K562 (cell line): ENCODE measurements around the gene PPP1R10. TPM values are rescaled to one million over a fixed set of nuclear protein-coding genes. Genes with fewer than 3 reads are reported as not detected.

Source experiments
- ELK1 ChIP-seq: sonication (generic); formaldehyde crosslinking; IDR thresholded peaks from 2 replicates; pipeline ENCODE4 v1.8.1; 2022; ENCODE audit warnings: missing genetic modification reagents
- ESRRB ChIP-seq: fragments of 250-450 bp; sonication (Bioruptor Pico); IDR thresholded peaks from 2 replicates; pipeline ENCODE4 v1.5.0; 2020; ENCODE audit warnings: mild to moderate bottlenecking, moderate library complexity, borderline replicate concordance
- ETV5 ChIP-seq: sonication (generic); formaldehyde crosslinking; IDR thresholded peaks from 2 replicates; pipeline ENCODE4 v1.4.0; 2020; ENCODE audit warnings: low read depth, mild to moderate bottlenecking, missing genetic modification reagents
- HLTF ChIP-seq: fragments of 450-650 bp; IDR thresholded peaks from 2 replicates; pipeline ENCODE4 v1.6.1; 2016
- JUN ChIP-seq, 2 experiments: sonication (generic) in 1 of 2; formaldehyde crosslinking in 1 of 2; IDR thresholded peaks; 2 replicates each; pipeline versions ENCODE4 v1.6.1 to v1.8.0; 2012 to 2022; ENCODE audit warnings: borderline replicate concordance in 2 of 2, mild to moderate bottlenecking in 2 of 2, improper control_type of control experiment in 1 of 2, low read depth in 1 of 2, low read length in 1 of 2, missing genetic modification reagents in 1 of 2
- KDM1A ChIP-seq, 2 experiments: fragments of 450-650 bp; IDR thresholded peaks; 2 replicates each; pipeline ENCODE4 v1.6.1; 2016; ENCODE audit warnings: mild to moderate bottlenecking in 2 of 2
- MXI1 ChIP-seq: IDR thresholded peaks from 2 replicates; pipeline ENCODE4 v1.6.1; 2011; ENCODE audit warnings: low read depth, mild to moderate bottlenecking, improper control_type of control experiment, low read length
- NCOA2 ChIP-seq, 2 experiments: fragments of 450-650 bp; IDR thresholded peaks; 2 replicates each; pipeline ENCODE4 v1.6.1; 2018; ENCODE audit warnings: mild to moderate bottlenecking in 2 of 2, moderate library complexity in 1 of 2; ENCODE audit not compliant: partially characterized antibody in 2 of 2
- NR3C1 ChIP-seq: sonication (generic); formaldehyde crosslinking; IDR thresholded peaks from 2 replicates; pipeline ENCODE4 v1.8.1; 2022; ENCODE audit warnings: missing genetic modification reagents
- SAP30 ChIP-seq: fragments of 200-600 bp; sonication (generic); IDR thresholded peaks from 2 replicates; pipeline ENCODE4 v1.6.1; 2012; ENCODE audit warnings: borderline replicate concordance, low read depth, mild to moderate bottlenecking, moderate library complexity, low read length, control low read depth, inconsistent platforms; ENCODE audit not compliant: insufficient read depth, poor library complexity, severe bottlenecking
- SFPQ ChIP-seq: fragments of 200-400 bp; formaldehyde crosslinking; IDR thresholded peaks from 2 replicates; pipeline ENCODE4 v1.6.1; 2017; ENCODE audit warnings: mild to moderate bottlenecking, low read depth, low read length, moderate library complexity
- SMC3 ChIP-seq: conservative IDR thresholded peaks from 2 replicates; pipeline ENCODE4 v1.6.1; 2011; ENCODE audit warnings: low read depth, low read length, improper control_type of control experiment; ENCODE audit not compliant: insufficient read depth
- TEAD4 ChIP-seq, 2 experiments: sonication (generic) in 1 of 2; formaldehyde crosslinking in 1 of 2; IDR thresholded peaks; 2 replicates each; pipeline versions ENCODE4 v1.6.1 to v1.8.0; 2012 to 2022; ENCODE audit warnings: borderline replicate concordance in 1 of 2, inconsistent platforms in 1 of 2, low read length in 1 of 2, mild to moderate bottlenecking in 1 of 2, missing genetic modification reagents in 1 of 2
- ZNF217 ChIP-seq: sonication (generic); formaldehyde crosslinking; IDR thresholded peaks from 2 replicates; pipeline ENCODE4 v1.8.0; 2022; ENCODE audit warnings: mild to moderate bottlenecking, missing genetic modification reagents
- ZNF282 ChIP-seq: sonication (generic); formaldehyde crosslinking; IDR thresholded peaks from 2 replicates; pipeline ENCODE4 v1.8.1; 2023; ENCODE audit warnings: missing genetic modification reagents
- ZNF583 ChIP-seq: fragments of 250-450 bp; sonication (Bioruptor Pico); IDR thresholded peaks from 2 replicates; pipeline ENCODE4 v1.4.0; 2020
- polyA plus RNA-seq, 8 experiments: library from polyadenylated mRNA; depleted of rRNA in 4 of 8; stranded (reverse) in 5 of 8; unstranded in 3 of 8; fragments of >200 nt; fragmentation: Nextera tagmentation in 2 of 8; fragmentation: Illumina TruSeq in 1 of 8; extraction: Ambion mirVana in 2 of 8; extraction: Trizol in 1 of 8; gene quantifications; 2 replicates each; pipeline versions ENCODE4 v1.2.1 to v1.2.3, GENCODE V29; 2011 to 2014; ENCODE audit warnings: inconsistent platforms in 1 of 8, missing spikeins in 1 of 8
- total RNA-seq, 7 experiments: library from RNA; depleted of rRNA in 6 of 7; stranded (reverse); fragments of >200 nt in 6 of 7; fragmentation: Illumina TruSeq in 2 of 7; extraction: Trizol in 2 of 7; gene quantifications; 2 replicates each; pipeline versions ENCODE4 v1.2.1 to v1.2.3, GENCODE V29; 2011 to 2021; ENCODE audit warnings: low replicate concordance in 1 of 7
- TF ChIP-seq, protein P1 (sequence below): sonication (generic); formaldehyde crosslinking; IDR thresholded peaks from 2 replicates; pipeline ENCODE4 v1.8.0; 2023; ENCODE audit warnings: missing genetic modification reagents, mild to moderate bottlenecking, borderline replicate concordance

Gene PPP1R10
- total and polyA plus RNA-seq, 9 of the 15 experiments (the other 6 are each of a cell fraction or from before 2014, with no cell fraction given): 14.1 to 65.5 (median 32.6) TPM

DNA sequence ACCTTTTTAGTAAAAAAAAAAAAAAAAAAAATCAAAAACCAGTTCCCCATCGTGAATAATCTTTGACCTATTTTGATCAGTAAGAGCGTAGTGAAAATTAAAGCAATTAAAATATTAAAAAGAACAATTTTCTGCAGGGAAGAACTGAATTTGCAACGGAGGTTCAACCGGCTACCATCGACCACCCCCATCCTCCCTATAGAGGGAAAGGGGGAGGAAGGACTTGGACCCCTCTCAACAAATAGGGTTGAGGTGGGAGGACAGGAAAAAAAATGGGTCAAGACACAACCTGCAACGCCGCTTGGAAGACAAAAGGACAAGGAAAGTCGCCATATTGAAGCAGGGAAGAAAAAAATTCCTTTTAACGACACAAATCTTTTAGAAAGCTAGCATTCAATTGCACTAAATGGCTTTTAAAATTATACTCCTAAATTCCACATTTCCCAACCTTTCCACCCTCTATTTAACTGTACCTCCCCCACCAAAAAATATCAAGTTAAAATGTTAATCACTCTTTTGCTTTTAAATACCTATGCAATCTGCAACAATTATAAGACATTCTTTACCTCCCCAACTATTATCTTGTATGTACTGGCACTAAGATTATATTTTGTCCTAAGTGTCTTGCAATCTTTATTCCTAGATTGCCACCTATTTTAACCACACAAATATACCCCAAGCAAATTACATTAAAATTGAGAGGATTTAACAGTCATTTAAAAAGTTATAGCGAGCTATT, 1.7 kb downstream of the PPP1R10 start (continued):
- TF ChIP-seq, protein P1, sequence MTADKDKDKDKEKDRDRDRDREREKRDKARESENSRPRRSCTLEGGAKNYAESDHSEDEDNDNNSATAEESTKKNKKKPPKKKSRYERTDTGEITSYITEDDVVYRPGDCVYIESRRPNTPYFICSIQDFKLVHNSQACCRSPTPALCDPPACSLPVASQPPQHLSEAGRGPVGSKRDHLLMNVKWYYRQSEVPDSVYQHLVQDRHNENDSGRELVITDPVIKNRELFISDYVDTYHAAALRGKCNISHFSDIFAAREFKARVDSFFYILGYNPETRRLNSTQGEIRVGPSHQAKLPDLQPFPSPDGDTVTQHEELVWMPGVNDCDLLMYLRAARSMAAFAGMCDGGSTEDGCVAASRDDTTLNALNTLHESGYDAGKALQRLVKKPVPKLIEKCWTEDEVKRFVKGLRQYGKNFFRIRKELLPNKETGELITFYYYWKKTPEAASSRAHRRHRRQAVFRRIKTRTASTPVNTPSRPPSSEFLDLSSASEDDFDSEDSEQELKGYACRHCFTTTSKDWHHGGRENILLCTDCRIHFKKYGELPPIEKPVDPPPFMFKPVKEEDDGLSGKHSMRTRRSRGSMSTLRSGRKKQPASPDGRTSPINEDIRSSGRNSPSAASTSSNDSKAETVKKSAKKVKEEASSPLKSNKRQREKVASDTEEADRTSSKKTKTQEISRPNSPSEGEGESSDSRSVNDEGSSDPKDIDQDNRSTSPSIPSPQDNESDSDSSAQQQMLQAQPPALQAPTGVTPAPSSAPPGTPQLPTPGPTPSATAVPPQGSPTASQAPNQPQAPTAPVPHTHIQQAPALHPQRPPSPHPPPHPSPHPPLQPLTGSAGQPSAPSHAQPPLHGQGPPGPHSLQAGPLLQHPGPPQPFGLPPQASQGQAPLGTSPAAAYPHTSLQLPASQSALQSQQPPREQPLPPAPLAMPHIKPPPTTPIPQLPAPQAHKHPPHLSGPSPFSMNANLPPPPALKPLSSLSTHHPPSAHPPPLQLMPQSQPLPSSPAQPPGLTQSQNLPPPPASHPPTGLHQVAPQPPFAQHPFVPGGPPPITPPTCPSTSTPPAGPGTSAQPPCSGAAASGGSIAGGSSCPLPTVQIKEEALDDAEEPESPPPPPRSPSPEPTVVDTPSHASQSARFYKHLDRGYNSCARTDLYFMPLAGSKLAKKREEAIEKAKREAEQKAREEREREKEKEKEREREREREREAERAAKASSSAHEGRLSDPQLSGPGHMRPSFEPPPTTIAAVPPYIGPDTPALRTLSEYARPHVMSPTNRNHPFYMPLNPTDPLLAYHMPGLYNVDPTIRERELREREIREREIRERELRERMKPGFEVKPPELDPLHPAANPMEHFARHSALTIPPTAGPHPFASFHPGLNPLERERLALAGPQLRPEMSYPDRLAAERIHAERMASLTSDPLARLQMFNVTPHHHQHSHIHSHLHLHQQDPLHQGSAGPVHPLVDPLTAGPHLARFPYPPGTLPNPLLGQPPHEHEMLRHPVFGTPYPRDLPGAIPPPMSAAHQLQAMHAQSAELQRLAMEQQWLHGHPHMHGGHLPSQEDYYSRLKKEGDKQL (CRISPR knock-in tag): no peak
- no peak for TF ChIP-seq JUN (IDR thresholded peaks at IDR 0.05; ENCODE audit: borderline replicate concordance, low read depth, low read length)
- no peak for TF ChIP-seq JUN (CRISPR knock-in tag; IDR thresholded peaks at IDR 0.05; ENCODE audit: borderline replicate concordance)
- TF ChIP-seq NCOA2 (IDR thresholded peaks at IDR 0.05; ENCODE audit: partially characterized antibody in 2 of 2): no peak
- no peak for TF ChIP-seq ZNF217
- no peak; the same call in 1 of the 2 replicates for TF ChIP-seq TEAD4 (IDR thresholded peaks at IDR 0.05; ENCODE audit: low read length)
- no peak for TF ChIP-seq TEAD4 (CRISPR knock-in tag; IDR thresholded peaks at IDR 0.05; ENCODE audit: borderline replicate concordance)
- no peak for TF ChIP-seq SFPQ
- no peak for TF ChIP-seq ZNF583 (CRISPR knock-in tag)
- no peak for TF ChIP-seq ZNF282 (CRISPR knock-in tag)
- TF ChIP-seq KDM1A (IDR thresholded peaks at IDR 0.05): 0 out of 4 replicates have a peak, but pooled peaks of 1 of the 2 experiments have one; percentile 12
- TF ChIP-seq MXI1: peak; percentile 86; the same call in 1 of the 2 replicates
- TF ChIP-seq ETV5 (CRISPR knock-in tag): 0 out of 2 replicates have a peak, but pooled peaks have one; percentile 9
- no peak for TF ChIP-seq ELK1 (CRISPR knock-in tag)
- TF ChIP-seq ESRRB (CRISPR knock-in tag): no peak; the same call in 1 of the 2 replicates
- TF ChIP-seq HLTF: 0 out of 2 replicates have a peak, but pooled peaks have one; percentile 21
- TF ChIP-seq SAP30: no peak
- no peak for TF ChIP-seq NR3C1 (CRISPR knock-in tag)
- no peak for TF ChIP-seq SMC3
